ENCODE data around the gene GPR35. TPM values are rescaled to one million over a fixed set of nuclear protein-coding genes. Genes with fewer than 3 reads are reported as not detected.

Gene GPR35
- total RNA-seq, 1 donor from 2014 or later: 4.7 TPM

- peaks cover 32% of the 10 kb centered on the region for H3K4me1 ChIP-seq
- no peaks in the 10 kb centered on the region for H3K27me3 ChIP-seq (ENCODE audit: low read depth)
- DNase-seq (no peak), ATAC-seq (no peak)
- H3K36me3 ChIP-seq: peaks cover 50% of the 10 kb centered on the region
- no peak for TF ChIP-seq CTCF (IDR thresholded peaks at IDR 0.05)
- intact Hi-C loops (cut with DNase I): no loop called here
- peak overlapping the region; percentile 79 for H3K27ac ChIP-seq
- H3K4me3 ChIP-seq: no peak overlapping the region
- no peaks in the 10 kb centered on the region for H3K9me3 ChIP-seq
These were observed 46.8 kb upstream of the GPR35 start for GRCh38 chr2:240578488-240578887.

GRCh38 chr2:240579071-240579762 lies 46.1 kb upstream of the GPR35 start:
- H3K4me3 ChIP-seq: no peak overlapping the region
- no peaks in the 10 kb centered on the region for H3K9me3 ChIP-seq
- ATAC-seq (no peak), DNase-seq (no peak)
- H3K27me3 ChIP-seq (ENCODE audit: low read depth): no peaks in the 10 kb centered on the region
- peaks cover 34% of the 10 kb centered on the region for H3K4me1 ChIP-seq
- intact Hi-C loops (cut with DNase I): no loop called here
- TF ChIP-seq CTCF (IDR thresholded peaks at IDR 0.05): no peak
- peaks cover 42% of the 10 kb centered on the region for H3K36me3 ChIP-seq
- H3K27ac ChIP-seq: peak overlapping the region; percentile 79

- peak overlapping the region; percentile 21 for H3K4me3 ChIP-seq
- peak; percentile 89 for DNase-seq
- peaks cover 42% of the 10 kb centered on the region for H3K4me1 ChIP-seq
- peak; percentile 55 for TF ChIP-seq CTCF (IDR thresholded peaks at IDR 0.05)
- peaks cover 35% of the 10 kb centered on the region for H3K36me3 ChIP-seq
- ATAC-seq: peak; percentile 88 to 92
- intact Hi-C loops (cut with DNase I): no loop called here
- H3K27ac ChIP-seq: peak overlapping the region; percentile 79
- no peaks in the 10 kb centered on the region for H3K27me3 ChIP-seq (ENCODE audit: low read depth)
- H3K9me3 ChIP-seq: no peaks in the 10 kb centered on the region
These were observed 45.3 kb upstream of the GPR35 start for GRCh38 chr2:240579771-240580614.

- H3K4me1 ChIP-seq: peaks cover 49% of the 10 kb centered on the region
- no peak for TF ChIP-seq CTCF (IDR thresholded peaks at IDR 0.05)
- H3K36me3 ChIP-seq: peaks cover 16% of the 10 kb centered on the region
These were observed 43.5 kb upstream of the GPR35 start for GRCh38 chr2:240581811-240582210.

GRCh38 chr2:240582781-240583180 lies 42.5 kb upstream of the GPR35 start:
- peaks cover 7% of the 10 kb centered on the region for H3K36me3 ChIP-seq
- no peak for TF ChIP-seq CTCF (IDR thresholded peaks at IDR 0.05)
- peaks cover 54% of the 10 kb centered on the region for H3K4me1 ChIP-seq
- H3K4me3 ChIP-seq: no peak overlapping the region
- intact Hi-C loops (cut with DNase I): no loop called here
- no peak overlapping the region for H3K27ac ChIP-seq
- no peak for DNase-seq
- no peaks in the 10 kb centered on the region for H3K9me3 ChIP-seq
- no peaks in the 10 kb centered on the region for H3K27me3 ChIP-seq (ENCODE audit: low read depth)
- no peak for ATAC-seq

More at GRCh38 chr2:240581811-240582210, 43.5 kb upstream of the GPR35 start:
- DNase-seq: no peak
- ATAC-seq: no peak
- Histone ChIP-seq H3K4me3 (no peak overlapping the region), H3K27ac (no peak overlapping the region), H3K27me3 (ENCODE audit: low read depth) (no peaks in the 10 kb centered on the region), H3K9me3 (no peaks in the 10 kb centered on the region)
- intact Hi-C loops (cut with DNase I): no loop called here

Data from lower lobe of right lung (tissue), 2 donors.